ENCODE results near the gene NDUFS6. TPM values are rescaled to one million over a fixed set of nuclear protein-coding genes. Genes with fewer than 3 reads are reported as not detected.

Gene NDUFS6
- total RNA-seq, 1 donor from 2014 or later = 48.5 TPM

GRCh38 chr5:1856596-1857255, 55.5 kb downstream of the NDUFS6 start:
- DNase-seq = no peak

GRCh38 chr5:1857256-1857600, 56.0 kb downstream of the NDUFS6 start:
- DNase-seq = no peak

- DNase-seq = no peak
Observed at GRCh38 chr5:1858436-1858835, 57.2 kb downstream of the NDUFS6 start.

GRCh38 chr5:1859099-1859498, 57.9 kb downstream of the NDUFS6 start:
- DNase-seq = no peak

GRCh38 chr5:1860021-1860610, 58.9 kb downstream of the NDUFS6 start:
- DNase-seq = no peak

- no peak for DNase-seq
Observed at GRCh38 chr5:1860949-1861348, 59.7 kb downstream of the NDUFS6 start.

GRCh38 chr5:1864896-1865440, 63.8 kb downstream of the NDUFS6 start:
- no peak for DNase-seq

GRCh38 chr5:1865486-1865885, 64.3 kb downstream of the NDUFS6 start:
- DNase-seq = no peak

Other genes with a start within 250 kb of the NDUFS6 start
- gene MRPL36, start 1.6 kb upstream of the NDUFS6 start, total RNA-seq = 32.2 and 36.9 TPM in 2 replicates
- not detected in 2 replicates for gene IRX4, start 81.5 kb downstream of the NDUFS6 start, total RNA-seq

All from dermis blood vessel endothelial cell (primary cell).